ENCODE results near the gene PAXIP1.

GRCh38 chr7:154977250-154977649, 25.7 kb downstream of the PAXIP1 start:
- TF ChIP-seq, protein P1, sequence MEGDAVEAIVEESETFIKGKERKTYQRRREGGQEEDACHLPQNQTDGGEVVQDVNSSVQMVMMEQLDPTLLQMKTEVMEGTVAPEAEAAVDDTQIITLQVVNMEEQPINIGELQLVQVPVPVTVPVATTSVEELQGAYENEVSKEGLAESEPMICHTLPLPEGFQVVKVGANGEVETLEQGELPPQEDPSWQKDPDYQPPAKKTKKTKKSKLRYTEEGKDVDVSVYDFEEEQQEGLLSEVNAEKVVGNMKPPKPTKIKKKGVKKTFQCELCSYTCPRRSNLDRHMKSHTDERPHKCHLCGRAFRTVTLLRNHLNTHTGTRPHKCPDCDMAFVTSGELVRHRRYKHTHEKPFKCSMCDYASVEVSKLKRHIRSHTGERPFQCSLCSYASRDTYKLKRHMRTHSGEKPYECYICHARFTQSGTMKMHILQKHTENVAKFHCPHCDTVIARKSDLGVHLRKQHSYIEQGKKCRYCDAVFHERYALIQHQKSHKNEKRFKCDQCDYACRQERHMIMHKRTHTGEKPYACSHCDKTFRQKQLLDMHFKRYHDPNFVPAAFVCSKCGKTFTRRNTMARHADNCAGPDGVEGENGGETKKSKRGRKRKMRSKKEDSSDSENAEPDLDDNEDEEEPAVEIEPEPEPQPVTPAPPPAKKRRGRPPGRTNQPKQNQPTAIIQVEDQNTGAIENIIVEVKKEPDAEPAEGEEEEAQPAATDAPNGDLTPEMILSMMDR (conservative IDR thresholded peaks at IDR 0.05; ENCODE audit: low read depth, low read length): no peak
- TF ChIP-seq EZH2phosphoT487 (IDR thresholded peaks at IDR 0.05; ENCODE audit: borderline replicate concordance, low read length) (no peak), EZH2 (IDR thresholded peaks at IDR 0.05; ENCODE audit: low read length, unreplicated experiment) (no peak)

Data from PC-3 (cell line).